Measurements from ENCODE around the gene TPCN2. TPM values are rescaled to one million over a fixed set of nuclear protein-coding genes. Genes with fewer than 3 reads are reported as not detected.

Gene TPCN2
- total and polyA plus RNA-seq, 9 of the 15 experiments (the other 6 are each of a cell fraction or from before 2014, with no cell fraction given), result 0.66 to 10.2 (median 4.6) TPM

DNA sequence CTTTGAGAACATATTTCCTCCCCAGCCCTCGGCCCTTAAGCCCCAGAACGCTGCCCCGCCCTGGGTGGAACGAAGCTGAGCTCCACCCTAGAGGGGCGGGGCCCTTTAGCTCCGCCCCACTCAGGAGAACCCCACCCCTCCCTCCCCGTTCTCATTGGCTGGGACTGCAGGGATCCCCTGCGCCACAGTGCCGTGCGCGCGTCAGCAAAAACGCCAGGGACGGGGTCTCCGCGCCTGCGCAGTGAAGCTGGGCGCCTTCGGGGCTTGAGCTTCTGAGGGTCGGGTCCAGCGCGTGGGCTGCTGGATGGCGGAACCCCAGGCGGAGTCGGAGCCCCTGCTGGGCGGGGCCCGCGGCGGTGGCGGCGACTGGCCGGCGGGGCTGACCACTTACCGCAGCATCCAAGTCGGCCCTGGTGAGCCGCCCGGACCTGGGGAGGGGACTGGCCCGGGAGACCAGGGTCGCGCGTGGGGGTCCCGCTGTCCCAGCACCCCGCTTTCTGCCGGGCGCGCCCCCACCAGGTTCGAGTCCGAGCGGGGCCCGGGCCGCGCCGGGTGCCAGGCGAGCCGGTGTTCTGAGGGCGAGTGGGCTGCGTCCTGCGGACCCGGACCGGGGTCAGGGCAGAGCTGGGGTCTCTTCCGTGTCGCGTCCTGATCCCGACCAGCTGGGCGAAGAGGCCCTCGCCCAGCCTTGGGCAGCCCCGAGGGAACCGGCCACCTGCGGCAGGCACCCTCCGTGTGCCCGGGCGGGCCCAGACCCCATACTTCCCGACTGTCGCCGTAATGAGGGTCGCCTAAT, at the start of gene TPCN2 (continued):
- TF ChIP-seq, protein P1, sequence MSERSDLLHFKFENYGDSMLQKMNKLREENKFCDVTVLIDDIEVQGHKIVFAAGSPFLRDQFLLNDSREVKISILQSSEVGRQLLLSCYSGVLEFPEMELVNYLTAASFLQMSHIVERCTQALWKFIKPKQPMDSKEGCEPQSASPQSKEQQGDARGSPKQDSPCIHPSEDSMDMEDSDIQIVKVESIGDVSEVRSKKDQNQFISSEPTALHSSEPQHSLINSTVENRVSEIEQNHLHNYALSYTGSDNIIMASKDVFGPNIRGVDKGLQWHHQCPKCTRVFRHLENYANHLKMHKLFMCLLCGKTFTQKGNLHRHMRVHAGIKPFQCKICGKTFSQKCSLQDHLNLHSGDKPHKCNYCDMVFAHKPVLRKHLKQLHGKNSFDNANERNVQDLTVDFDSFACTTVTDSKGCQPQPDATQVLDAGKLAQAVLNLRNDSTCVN (CRISPR knock-in tag; IDR thresholded peaks at IDR 0.05), result no peak
- no peak for TF ChIP-seq ZNF165 (CRISPR knock-in tag; IDR thresholded peaks at IDR 0.05; ENCODE audit: borderline replicate concordance)
- TF ChIP-seq FOS (IDR thresholded peaks at IDR 0.05; ENCODE audit: extremely low read depth, insufficient read length), result peak; percentile 29
- TF ChIP-seq HCFC1 (IDR thresholded peaks at IDR 0.05; ENCODE audit: low read depth, low read length), result no peak; the same call in 1 of the 2 replicates
- no peak for TF ChIP-seq SRSF9 (IDR thresholded peaks at IDR 0.05; ENCODE audit: borderline replicate concordance, low read depth, low read length)
- TF ChIP-seq SIN3A (IDR thresholded peaks at IDR 0.05; ENCODE audit: borderline replicate concordance in 2 of 2, control insufficient read depth in 1 of 2, low read depth in 2 of 2, low read length in 2 of 2), result peak in 1 of 2 experiments; percentile 51; a peak in 1 of 4 replicates
- TF ChIP-seq ETV6 (IDR thresholded peaks at IDR 0.05; ENCODE audit: borderline replicate concordance in 1 of 2, low read depth in 2 of 2, low read length in 1 of 2), result no peak
- no peak for TF ChIP-seq ETV6 (CRISPR knock-in tag; IDR thresholded peaks at IDR 0.05; ENCODE audit: borderline replicate concordance)
- no peak for TF ChIP-seq ZNF668 (CRISPR knock-in tag; IDR thresholded peaks at IDR 0.05)
- TF ChIP-seq TBL1XR1 (IDR thresholded peaks at IDR 0.05; ENCODE audit: low read length in 2 of 2), result 0 out of 4 replicates have a peak, but pooled peaks of 1 of the 2 experiments have one; percentile 6
- no peak for TF ChIP-seq THAP7 (CRISPR knock-in tag; IDR thresholded peaks at IDR 0.05)
- TF ChIP-seq BRF2 (IDR thresholded peaks at IDR 0.05; ENCODE audit: borderline replicate concordance, insufficient read depth, insufficient read length), result no peak
- no peak for TF ChIP-seq HDAC3 (IDR thresholded peaks at IDR 0.05; ENCODE audit: borderline replicate concordance, partially characterized antibody)
- TF ChIP-seq ZNF143 (CRISPR knock-in tag; IDR thresholded peaks at IDR 0.05), result no peak
- TF ChIP-seq STAT5B (CRISPR knock-in tag; IDR thresholded peaks at IDR 0.05), result no peak
- TF ChIP-seq CCNT2 (IDR thresholded peaks at IDR 0.05; ENCODE audit: borderline replicate concordance, extremely low read depth, insufficient read length, low read depth, low read length), result peak; percentile 52
- TF ChIP-seq, protein P2, sequence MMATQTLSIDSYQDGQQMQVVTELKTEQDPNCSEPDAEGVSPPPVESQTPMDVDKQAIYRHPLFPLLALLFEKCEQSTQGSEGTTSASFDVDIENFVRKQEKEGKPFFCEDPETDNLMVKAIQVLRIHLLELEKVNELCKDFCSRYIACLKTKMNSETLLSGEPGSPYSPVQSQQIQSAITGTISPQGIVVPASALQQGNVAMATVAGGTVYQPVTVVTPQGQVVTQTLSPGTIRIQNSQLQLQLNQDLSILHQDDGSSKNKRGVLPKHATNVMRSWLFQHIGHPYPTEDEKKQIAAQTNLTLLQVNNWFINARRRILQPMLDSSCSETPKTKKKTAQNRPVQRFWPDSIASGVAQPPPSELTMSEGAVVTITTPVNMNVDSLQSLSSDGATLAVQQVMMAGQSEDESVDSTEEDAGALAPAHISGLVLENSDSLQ (IDR thresholded peaks at IDR 0.05), result no peak
- no peak for TF ChIP-seq YBX1 (IDR thresholded peaks at IDR 0.05)
- TF ChIP-seq, protein P3, sequence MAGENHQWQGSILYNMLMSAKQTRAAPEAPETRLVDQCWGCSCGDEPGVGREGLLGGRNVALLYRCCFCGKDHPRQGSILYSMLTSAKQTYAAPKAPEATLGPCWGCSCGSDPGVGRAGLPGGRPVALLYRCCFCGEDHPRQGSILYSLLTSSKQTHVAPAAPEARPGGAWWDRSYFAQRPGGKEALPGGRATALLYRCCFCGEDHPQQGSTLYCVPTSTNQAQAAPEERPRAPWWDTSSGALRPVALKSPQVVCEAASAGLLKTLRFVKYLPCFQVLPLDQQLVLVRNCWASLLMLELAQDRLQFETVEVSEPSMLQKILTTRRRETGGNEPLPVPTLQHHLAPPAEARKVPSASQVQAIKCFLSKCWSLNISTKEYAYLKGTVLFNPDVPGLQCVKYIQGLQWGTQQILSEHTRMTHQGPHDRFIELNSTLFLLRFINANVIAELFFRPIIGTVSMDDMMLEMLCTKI (IDR thresholded peaks at IDR 0.05; ENCODE audit: partially characterized antibody), result no peak

Data from K562 (cell line).